HG02885 (cell line): ENCODE results near the gene PTPRR.
A peak's percentile ranks its signal among the peaks of the same experiment; 100 is the strongest.
"Not testable (repeated sequence)": the region's sequence is repeated elsewhere in the genome, so short reads cannot be mapped to it uniquely, and the experiment has no call there.

Experiments
- ATAC-seq: cut with Tn5 transposase; IDR thresholded peaks from one replicate; pipeline ENCODE4 v1.9.1; 2021; ENCODE audit warnings: mild to moderate bottlenecking; ENCODE audit not compliant: unreplicated experiment, poor library complexity

The PTPRR gene

GRCh38 chr12:70756791-70757190 is 163.7 kb downstream of the PTPRR start:
- no peak for ATAC-seq

- ATAC-seq = no peak
Observed at GRCh38 chr12:70756118-70756517, 164.4 kb downstream of the PTPRR start.

- ATAC-seq = no peak
Observed at GRCh38 chr12:70754330-70754741, 166.2 kb downstream of the PTPRR start.

GRCh38 chr12:70752327-70752726 is 168.2 kb downstream of the PTPRR start:
- no peak for ATAC-seq

GRCh38 chr12:70749931-70750330 is 170.6 kb downstream of the PTPRR start:
- no peak for ATAC-seq

GRCh38 chr12:70748809-70749208 is 171.7 kb downstream of the PTPRR start:
- no peak for ATAC-seq

GRCh38 chr12:70747445-70748260 is 172.9 kb downstream of the PTPRR start:
- no peak for ATAC-seq

- ATAC-seq = no peak
Observed at GRCh38 chr12:70745048-70745447, 175.5 kb downstream of the PTPRR start.

GRCh38 chr12:70744178-70744577 is 176.4 kb downstream of the PTPRR start:
- ATAC-seq = no peak

GRCh38 chr12:70741256-70741655 is 179.3 kb downstream of the PTPRR start:
- no peak for ATAC-seq

- no peak for ATAC-seq
Observed at GRCh38 chr12:70739756-70740155, 180.8 kb downstream of the PTPRR start.

GRCh38 chr12:70736351-70737133 is 184.0 kb downstream of the PTPRR start:
- ATAC-seq = no peak

- not testable (repeated sequence) for ATAC-seq
Observed at GRCh38 chr12:70735197-70735596, 185.3 kb downstream of the PTPRR start.

- ATAC-seq = peak; percentile 95
Observed at GRCh38 chr12:70733385-70733784, 187.2 kb downstream of the PTPRR start.

GRCh38 chr12:70732287-70732686 is 188.3 kb downstream of the PTPRR start:
- ATAC-seq = no peak

- ATAC-seq = no peak
Observed at GRCh38 chr12:70730675-70731180, 189.8 kb downstream of the PTPRR start.

- peak; percentile 60 for ATAC-seq
Observed at GRCh38 chr12:70724444-70724843, 196.1 kb downstream of the PTPRR start.

- ATAC-seq = no peak
Observed at GRCh38 chr12:70722584-70723343, 197.8 kb downstream of the PTPRR start.

- no peak for ATAC-seq
Observed at GRCh38 chr12:70721656-70722357, 198.7 kb downstream of the PTPRR start.

- ATAC-seq = no peak
Observed at GRCh38 chr12:70721216-70721615, 199.3 kb downstream of the PTPRR start.
